Ishikawa (cell line): Measurements from ENCODE around the gene PLEKHA5.

Source experiments
- CREB1 ChIP-seq: IDR thresholded peaks from 2 replicates; pipeline ENCODE4 v1.6.1; 2012; ENCODE audit warnings: low read depth
- EGR1 ChIP-seq: IDR thresholded peaks from 2 replicates; pipeline ENCODE4 v1.6.1; 2012
- RAD21 ChIP-seq: IDR thresholded peaks from 2 replicates; pipeline ENCODE4 v1.6.1; 2012; ENCODE audit warnings: low read depth
- TAF1 ChIP-seq: IDR thresholded peaks from 2 replicates; pipeline ENCODE4 v1.6.1; 2012; ENCODE audit warnings: low read depth, mild to moderate bottlenecking
- TCF12 ChIP-seq: IDR thresholded peaks from 2 replicates; pipeline ENCODE4 v1.6.1; 2012; ENCODE audit warnings: low read depth
- TEAD4 ChIP-seq: IDR thresholded peaks from 2 replicates; pipeline ENCODE4 v1.6.1; 2012
- ZBTB7A ChIP-seq: IDR thresholded peaks from 2 replicates; pipeline ENCODE4 v1.6.1; 2012; ENCODE audit warnings: low read depth
- TF ChIP-seq, protein P1 (sequence below): IDR thresholded peaks from 2 replicates; pipeline ENCODE4 v1.6.1; 2012; ENCODE audit warnings: low read depth, mild to moderate bottlenecking
- TF ChIP-seq, protein P2 (sequence below): IDR thresholded peaks from 2 replicates; pipeline ENCODE4 v1.6.1; 2012

DNA sequence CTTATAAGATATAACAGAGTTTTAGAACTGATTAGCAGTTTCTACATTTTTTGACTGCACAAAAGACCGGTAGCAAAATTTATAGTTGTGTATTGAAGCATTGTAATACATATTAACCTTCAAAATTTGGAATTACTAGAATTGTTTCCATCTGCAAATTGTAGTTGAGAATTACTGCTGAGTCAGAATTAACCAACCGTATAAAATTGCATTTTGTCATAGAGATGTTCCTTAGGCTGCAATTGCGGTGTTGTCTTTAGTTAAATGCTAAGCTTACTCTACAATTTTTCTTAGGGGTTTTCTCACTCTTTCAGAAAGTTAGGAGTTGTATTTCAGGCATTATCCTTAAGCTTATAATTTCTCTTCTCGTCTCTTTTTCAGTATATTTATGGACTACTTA lies 132.2 kb downstream of the PLEKHA5 start:
- TF ChIP-seq, protein P1, sequence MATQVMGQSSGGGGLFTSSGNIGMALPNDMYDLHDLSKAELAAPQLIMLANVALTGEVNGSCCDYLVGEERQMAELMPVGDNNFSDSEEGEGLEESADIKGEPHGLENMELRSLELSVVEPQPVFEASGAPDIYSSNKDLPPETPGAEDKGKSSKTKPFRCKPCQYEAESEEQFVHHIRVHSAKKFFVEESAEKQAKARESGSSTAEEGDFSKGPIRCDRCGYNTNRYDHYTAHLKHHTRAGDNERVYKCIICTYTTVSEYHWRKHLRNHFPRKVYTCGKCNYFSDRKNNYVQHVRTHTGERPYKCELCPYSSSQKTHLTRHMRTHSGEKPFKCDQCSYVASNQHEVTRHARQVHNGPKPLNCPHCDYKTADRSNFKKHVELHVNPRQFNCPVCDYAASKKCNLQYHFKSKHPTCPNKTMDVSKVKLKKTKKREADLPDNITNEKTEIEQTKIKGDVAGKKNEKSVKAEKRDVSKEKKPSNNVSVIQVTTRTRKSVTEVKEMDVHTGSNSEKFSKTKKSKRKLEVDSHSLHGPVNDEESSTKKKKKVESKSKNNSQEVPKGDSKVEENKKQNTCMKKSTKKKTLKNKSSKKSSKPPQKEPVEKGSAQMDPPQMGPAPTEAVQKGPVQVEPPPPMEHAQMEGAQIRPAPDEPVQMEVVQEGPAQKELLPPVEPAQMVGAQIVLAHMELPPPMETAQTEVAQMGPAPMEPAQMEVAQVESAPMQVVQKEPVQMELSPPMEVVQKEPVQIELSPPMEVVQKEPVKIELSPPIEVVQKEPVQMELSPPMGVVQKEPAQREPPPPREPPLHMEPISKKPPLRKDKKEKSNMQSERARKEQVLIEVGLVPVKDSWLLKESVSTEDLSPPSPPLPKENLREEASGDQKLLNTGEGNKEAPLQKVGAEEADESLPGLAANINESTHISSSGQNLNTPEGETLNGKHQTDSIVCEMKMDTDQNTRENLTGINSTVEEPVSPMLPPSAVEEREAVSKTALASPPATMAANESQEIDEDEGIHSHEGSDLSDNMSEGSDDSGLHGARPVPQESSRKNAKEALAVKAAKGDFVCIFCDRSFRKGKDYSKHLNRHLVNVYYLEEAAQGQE = no peak
- TF ChIP-seq RAD21 (no peak), TAF1 (no peak), ZBTB7A (no peak), TEAD4 (no peak), TCF12 (no peak), CREB1 (no peak), EGR1 (no peak)
- TF ChIP-seq, protein P2, sequence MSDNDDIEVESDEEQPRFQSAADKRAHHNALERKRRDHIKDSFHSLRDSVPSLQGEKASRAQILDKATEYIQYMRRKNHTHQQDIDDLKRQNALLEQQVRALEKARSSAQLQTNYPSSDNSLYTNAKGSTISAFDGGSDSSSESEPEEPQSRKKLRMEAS = no peak
